Esophagus squamous epithelium (tissue), 4 donors: ENCODE data around the gene NDUFV1.

Experiments used
- CTCF ChIP-seq, 6 experiments: fragments of 450-650 bp in 4 of 6; fragments of 200-600 bp in 2 of 6; sonication (generic) in 2 of 6; IDR thresholded peaks; one replicate each; pipeline ENCODE4 v1.5.1; 2016 to 2019; ENCODE audit warnings: antibody characterized with exemption in 6 of 6, mild to moderate bottlenecking in 4 of 6, moderate library complexity in 4 of 6
- POLR2A ChIP-seq, 4 donors: fragments of 450-650 bp; IDR thresholded peaks; one replicate each; pipeline ENCODE4 v1.6.1; 2017; ENCODE audit warnings: antibody characterized with exemption in 4 of 4, mild to moderate bottlenecking in 4 of 4, moderate library complexity in 3 of 4

DNA sequence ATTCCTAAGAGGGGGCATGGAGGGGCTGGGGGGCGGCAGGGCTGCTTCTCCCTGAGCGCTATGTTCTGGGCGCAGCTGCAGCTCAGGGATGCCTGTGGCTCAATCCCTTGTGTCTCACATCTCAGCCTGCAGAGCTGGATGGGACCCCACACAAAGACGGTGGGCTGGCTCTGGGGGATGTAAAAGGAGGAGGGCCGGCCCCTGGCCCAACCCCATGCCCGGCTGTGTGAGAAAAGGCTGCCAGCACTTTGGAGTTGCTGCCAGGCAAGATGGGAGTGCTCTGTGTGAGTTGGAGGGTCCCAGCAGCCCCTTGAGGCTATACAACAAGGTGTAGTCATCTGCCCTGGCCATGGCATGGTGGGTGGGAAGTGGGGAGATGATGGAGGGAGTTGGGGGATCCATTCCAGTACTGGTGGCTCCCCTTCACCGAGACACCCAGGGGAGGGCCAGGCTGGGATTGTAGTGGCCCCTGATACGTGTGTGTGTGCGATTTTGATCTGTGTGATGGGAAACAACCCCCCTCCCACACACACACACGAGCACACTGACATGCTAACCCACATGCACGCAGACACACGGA lies 34.1 kb downstream of the NDUFV1 start:
- TF ChIP-seq CTCF (IDR thresholded peaks at IDR 0.05), result no peak
- no peak for TF ChIP-seq POLR2A (IDR thresholded peaks at IDR 0.05)
